Suprapubic skin (tissue), 3 donors: Measurements from ENCODE around the gene EPHB3.

Source experiments
- CTCF ChIP-seq, 2 donors: fragments of 200-600 bp in 1 of 2; fragments of 450-650 bp in 1 of 2; sonication (generic) in 1 of 2; IDR thresholded peaks; one replicate each; pipeline ENCODE4 v1.5.1; 2016 to 2019; ENCODE audit warnings: antibody characterized with exemption in 2 of 2, mild to moderate bottlenecking in 1 of 2, moderate library complexity in 1 of 2
- EP300 ChIP-seq: sonication (generic); formaldehyde crosslinking; IDR thresholded peaks from one replicate; pipeline ENCODE4 v1.6.1; 2017; ENCODE audit warnings: antibody characterized with exemption
- POLR2A ChIP-seq, 2 donors: fragments of 450-650 bp; IDR thresholded peaks; one replicate each; pipeline ENCODE4 v1.6.1; 2017; ENCODE audit warnings: antibody characterized with exemption in 2 of 2, mild to moderate bottlenecking in 2 of 2, moderate library complexity in 2 of 2

GRCh38 chr3:184596886-184597575 is 35.4 kb downstream of the EPHB3 start:
- TF ChIP-seq CTCF (IDR thresholded peaks at IDR 0.05) = no peak
- TF ChIP-seq POLR2A (IDR thresholded peaks at IDR 0.05) = no peak
- no peak for TF ChIP-seq EP300
